NCI-H2227 treated with DMSO at 0.1 percent for 48 hours (cell line): ENCODE data around the gene BMPR1A.
"Not testable (repeated sequence)": the region's sequence is repeated elsewhere in the genome, so short reads cannot be mapped to it uniquely, and the experiment has no call there.

Experiments
- DNase-seq: peaks from one replicate; lab custom pipeline; 2025; lab: John Stamatoyannopoulos, UW

Gene BMPR1A

GRCh38 chr10:86849181-86849894 is 92.9 kb downstream of the BMPR1A start:
- no peak for DNase-seq

DNA sequence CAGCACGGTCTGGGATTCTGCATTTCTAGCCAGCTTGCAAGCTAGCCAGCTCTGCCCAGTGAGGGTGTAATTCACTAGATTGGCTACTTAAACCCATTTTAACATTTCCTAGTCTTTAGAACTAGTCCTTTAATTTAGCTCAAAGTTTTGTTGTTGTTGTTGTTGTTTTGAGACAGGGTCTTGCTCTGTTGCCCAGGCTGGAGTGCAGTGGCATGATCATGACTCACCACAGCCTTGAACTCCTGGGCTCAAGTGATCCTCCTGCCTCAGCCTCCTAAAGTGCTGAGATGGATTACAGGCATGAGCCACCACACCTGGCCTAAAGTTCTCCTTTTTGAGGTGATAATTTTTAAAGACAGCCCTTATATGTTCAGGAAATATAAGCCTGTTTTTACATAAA is 94.1 kb downstream of the BMPR1A start:
- DNase-seq, result no peak

- no peak for DNase-seq
Measured at GRCh38 chr10:86851328-86852207, 95.1 kb downstream of the BMPR1A start.

GRCh38 chr10:86853582-86853981 is 97.2 kb downstream of the BMPR1A start:
- DNase-seq, result not testable (repeated sequence)

GRCh38 chr10:86855513-86855912 is 99.1 kb downstream of the BMPR1A start:
- no peak for DNase-seq

GRCh38 chr10:86856156-86856555 is 99.7 kb downstream of the BMPR1A start:
- no peak for DNase-seq

DNA sequence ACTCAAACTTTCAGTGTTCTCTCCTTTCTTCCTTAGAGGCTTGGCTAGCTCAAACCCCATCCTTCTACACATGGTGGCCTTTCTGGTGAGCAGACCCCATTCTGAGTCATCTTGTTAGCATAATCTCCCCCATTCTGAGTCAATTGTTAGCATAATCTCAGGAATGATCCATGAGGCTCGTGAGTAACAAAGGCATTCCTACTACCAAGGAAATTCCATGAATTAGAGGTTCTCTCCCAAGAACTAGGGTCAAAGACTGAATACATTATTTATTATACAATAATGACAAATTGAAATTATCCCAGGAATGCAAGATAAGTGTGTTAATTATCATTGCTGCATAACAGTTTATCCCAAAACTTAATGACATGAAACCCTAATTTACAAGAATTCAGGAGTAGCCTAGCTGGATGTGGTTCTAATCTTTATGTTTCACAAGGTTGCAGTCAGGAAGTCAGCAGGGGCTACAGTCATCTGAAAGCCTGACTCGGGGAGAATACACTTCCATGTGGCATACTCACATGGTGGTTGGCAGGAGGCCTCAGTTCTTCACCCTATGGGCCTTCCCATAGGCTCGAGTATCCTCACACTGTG is 100.8 kb downstream of the BMPR1A start:
- DNase-seq, result no peak

GRCh38 chr10:86858011-86858410 is 101.6 kb downstream of the BMPR1A start:
- DNase-seq, result no peak

- no peak for DNase-seq
Measured at GRCh38 chr10:86861351-86861750, 104.9 kb downstream of the BMPR1A start.

DNA sequence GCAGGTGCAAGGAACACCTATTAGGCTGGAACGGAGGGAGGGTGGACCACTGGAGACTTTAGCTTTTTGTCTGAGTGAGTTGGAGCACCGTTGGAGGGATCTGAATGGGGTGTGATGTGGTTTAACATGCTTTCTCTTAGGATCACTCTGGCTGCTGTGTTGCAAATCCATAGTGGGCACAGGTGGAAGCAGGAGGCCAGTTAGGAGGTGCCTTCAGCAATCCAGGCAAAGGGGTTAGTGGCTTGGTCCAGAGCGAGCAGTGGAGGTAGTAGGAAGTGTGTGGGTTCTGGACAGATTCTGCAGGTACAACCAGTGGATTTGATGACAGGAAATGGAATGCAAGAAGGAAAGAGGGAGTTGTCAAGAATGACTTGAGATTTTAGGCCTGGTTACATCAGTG is 106.0 kb downstream of the BMPR1A start:
- DNase-seq, result no peak

GRCh38 chr10:86862786-86863483 is 106.5 kb downstream of the BMPR1A start:
- no peak for DNase-seq

- no peak for DNase-seq
Measured at GRCh38 chr10:86863484-86863842, 107.0 kb downstream of the BMPR1A start.

- not testable (repeated sequence) for DNase-seq
Measured at GRCh38 chr10:86865011-86865811, 108.8 kb downstream of the BMPR1A start.

DNA sequence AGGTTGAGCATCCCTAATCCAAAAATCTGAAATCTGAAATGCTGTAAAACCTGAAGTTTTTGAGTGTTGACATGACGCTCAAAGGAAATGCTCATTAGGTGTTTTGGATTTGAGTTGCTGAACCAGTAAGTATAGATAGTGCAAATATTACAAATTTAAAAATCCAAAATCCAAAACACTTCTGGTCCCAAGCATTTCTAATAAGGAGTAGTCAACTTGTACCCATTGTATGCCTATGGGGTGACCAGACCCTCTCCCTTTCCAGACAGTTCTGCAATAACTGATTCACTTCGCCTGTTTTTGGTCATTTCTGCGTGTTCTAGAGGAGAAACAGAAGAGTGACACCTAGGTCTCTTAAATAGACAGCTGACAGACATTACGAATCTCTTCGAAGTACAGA is 110.7 kb downstream of the BMPR1A start:
- DNase-seq, result no peak

DNA sequence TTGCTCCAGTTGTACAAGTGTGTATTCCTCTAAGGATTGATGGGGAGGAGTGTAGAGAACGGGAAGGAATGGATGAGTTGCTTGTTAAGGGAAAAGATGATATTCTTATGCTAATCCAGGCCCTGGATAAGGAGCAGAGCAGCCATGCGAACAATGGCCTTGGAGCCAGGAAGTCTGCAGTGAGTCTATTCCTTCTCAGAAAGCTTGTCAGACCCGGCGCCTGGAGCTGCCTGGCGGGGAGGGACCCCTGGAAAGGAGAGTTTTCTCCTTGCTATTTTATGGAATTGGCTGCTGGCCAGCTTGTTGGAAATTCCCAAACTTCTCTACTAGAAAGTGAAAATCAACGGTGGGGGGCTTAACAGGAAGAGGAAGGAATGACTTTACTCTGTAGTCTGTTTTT is 111.9 kb downstream of the BMPR1A start:
- peak; percentile 52 for DNase-seq

GRCh38 chr10:86870679-86871078 is 114.3 kb downstream of the BMPR1A start:
- no peak for DNase-seq

- no peak for DNase-seq
Measured at GRCh38 chr10:86871563-86872183, 115.3 kb downstream of the BMPR1A start.

GRCh38 chr10:86872757-86873156 is 116.3 kb downstream of the BMPR1A start:
- no peak for DNase-seq

DNA sequence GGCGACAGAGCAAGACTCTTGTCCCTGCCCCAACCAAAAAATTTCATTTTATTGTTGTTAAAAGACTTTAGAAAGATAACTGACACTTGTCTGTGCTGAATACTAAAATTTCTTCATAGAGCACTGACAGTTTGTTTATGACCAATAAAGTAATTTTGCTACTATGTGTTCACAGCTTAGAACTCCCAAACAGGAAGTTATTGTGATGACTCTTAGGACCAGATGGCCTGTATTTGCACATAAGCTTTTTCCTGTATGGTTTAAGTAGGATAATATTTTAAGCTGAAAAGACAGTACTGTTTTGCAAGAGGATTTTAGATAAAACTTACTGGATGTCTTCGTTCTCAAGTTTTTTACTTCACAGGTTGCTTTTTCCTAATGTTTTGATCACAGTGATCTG is 120.3 kb downstream of the BMPR1A start:
- DNase-seq, result no peak

- DNase-seq, result no peak
Measured at GRCh38 chr10:86878983-86879713, 122.7 kb downstream of the BMPR1A start.
